A673 (cell line): ENCODE measurements around the gene KDF1. TPM values are rescaled to one million over a fixed set of nuclear protein-coding genes. Genes with fewer than 3 reads are reported as not detected.

Source experiments
- BruUV-seq: library from RNA; stranded (reverse); fragments of 400-500 nt; replicated peaks from 2 replicates; lab custom pipeline; 2021; lab: Mats Ljungman, UMichigan
- CTCF ChIA-PET: fragments of 300-600 bp; sonication (Branson Sonifier 250); formaldehyde crosslinking; loops from one replicate; lab custom pipeline; 2022; ENCODE audit warnings: antibody characterized with exemption; lab: Charles Lee
- POLR2A ChIA-PET: fragments of 300-600 bp; sonication (Branson Sonifier 250); formaldehyde crosslinking; loops from one replicate; lab custom pipeline; 2022; ENCODE audit warnings: antibody characterized with exemption; ENCODE audit not compliant: low non-redundant PET; lab: Charles Lee
- DNase-seq: peaks from one replicate; pipeline ENCODE4 v3.0.0-alpha.2; 2015; ENCODE audit warnings: low spot score
- H3K27ac ChIP-seq: fragments of 200-600 bp; sonication (generic); 2 replicates; pipeline ENCODE4 v1.5.1; 2016; ENCODE audit warnings: mixed run types, low read depth, mild to moderate bottlenecking, mixed read lengths, antibody characterized with exemption, low read length; ENCODE audit not compliant: poor library complexity, severe bottlenecking
- H3K27me3 ChIP-seq: fragments of 200-600 bp; sonication (generic); replicated peaks from 2 replicates; pipeline ENCODE4 v1.6.1; 2017; ENCODE audit warnings: mixed run types, low read depth, mild to moderate bottlenecking, mixed read lengths, antibody characterized with exemption, low read length; ENCODE audit not compliant: insufficient read depth, poor library complexity
- H3K36me3 ChIP-seq: fragments of 200-600 bp; sonication (generic); 2 replicates; pipeline ENCODE4 v1.6.1; 2016; ENCODE audit warnings: mixed run types, mild to moderate bottlenecking, mixed read lengths, antibody characterized with exemption, low read length; ENCODE audit not compliant: insufficient read depth, poor library complexity, severe bottlenecking
- H3K4me1 ChIP-seq: fragments of 200-600 bp; sonication (generic); 2 replicates; pipeline ENCODE4 v1.6.1; 2017; ENCODE audit warnings: mixed run types, mild to moderate bottlenecking, mixed read lengths, antibody characterized with exemption, low read length; ENCODE audit not compliant: insufficient read depth, poor library complexity, severe bottlenecking
- H3K4me3 ChIP-seq: fragments of 200-600 bp; sonication (generic); 2 replicates; pipeline ENCODE4 v1.5.1; 2016; ENCODE audit warnings: low read depth, mixed run types, mild to moderate bottlenecking, mixed read lengths, low read length; ENCODE audit not compliant: poor library complexity, severe bottlenecking
- H3K9me3 ChIP-seq: fragments of 200-600 bp; sonication (generic); 2 replicates; pipeline ENCODE4 v1.6.1; 2016; ENCODE audit warnings: mixed run types, low read depth, mild to moderate bottlenecking, mixed read lengths, antibody characterized with exemption, low read length; ENCODE audit not compliant: poor library complexity, severe bottlenecking
- CTCF ChIP-seq: fragments of 300-800, 200-600 bp; sonication (generic); conservative IDR thresholded peaks from 2 replicates; pipeline ENCODE4 v1.5.1; 2017; ENCODE audit warnings: low read depth, mild to moderate bottlenecking, antibody characterized with exemption, low read length, moderate library complexity, mixed read lengths
- EZH2 ChIP-seq: fragments of 200-600 bp; sonication (generic); IDR thresholded peaks from 2 replicates; pipeline ENCODE4 v1.6.1; 2017; ENCODE audit warnings: borderline replicate concordance, low read depth, mild to moderate bottlenecking, mixed read lengths, antibody characterized with exemption, low read length; ENCODE audit not compliant: poor library complexity, severe bottlenecking
- intact Hi-C: fragments of 100-400 bp; cut with micrococcal nuclease; formaldehyde crosslinking; loops from one replicate; pipeline ENCODE4 v1.10.0; 2022; ENCODE audit not compliant: unreplicated experiment
- total RNA-seq: library from RNA; stranded (reverse); gene quantifications from 2 replicates; pipeline ENCODE4 v1.2.3, GENCODE V29; 2021

Gene KDF1
- total RNA-seq, 1 experiment from 2014 or later = not detected

- Histone ChIP-seq H3K4me3 (no peak overlapping the region), H3K36me3 (no peaks in the 10 kb centered on the region), H3K27ac (no peak overlapping the region), H3K27me3 (peaks cover 5% of the 10 kb centered on the region), H3K9me3 (no peaks in the 10 kb centered on the region), H3K4me1 (no peaks in the 10 kb centered on the region)
- ChIA-PET CTCF (no interaction called here), POLR2A (no interaction called here)
- TF ChIP-seq CTCF = no peak
- no peak for TF ChIP-seq EZH2
- DNase-seq = no peak
- no TSS peak for BruUV-seq
- intact Hi-C loops = no loop called here
Observed at GRCh38 chr1:26972390-26972789, 12.1 kb upstream of the KDF1 start.

- Histone ChIP-seq H3K36me3 (no peaks in the 10 kb centered on the region), H3K9me3 (no peaks in the 10 kb centered on the region), H3K27ac (no peak overlapping the region), H3K27me3 (peaks cover 5% of the 10 kb centered on the region), H3K4me1 (no peaks in the 10 kb centered on the region), H3K4me3 (no peak overlapping the region)
- no TSS peak for BruUV-seq
- no peak for DNase-seq
- TF ChIP-seq CTCF = no peak
- TF ChIP-seq EZH2 = no peak
- intact Hi-C loops = no loop called here
- ChIA-PET CTCF (no interaction called here), POLR2A (no interaction called here)
Observed at GRCh38 chr1:26971590-26971989, 11.3 kb upstream of the KDF1 start.

GRCh38 chr1:26970810-26971209 lies 10.5 kb upstream of the KDF1 start:
- Histone ChIP-seq H3K4me3 (no peak overlapping the region), H3K4me1 (no peaks in the 10 kb centered on the region), H3K27me3 (peaks cover 5% of the 10 kb centered on the region), H3K27ac (no peak overlapping the region), H3K36me3 (no peaks in the 10 kb centered on the region), H3K9me3 (no peaks in the 10 kb centered on the region)
- no peak for DNase-seq
- TF ChIP-seq CTCF (no peak), EZH2 (no peak)
- BruUV-seq = no TSS peak
- ChIA-PET POLR2A (no interaction called here), CTCF (no interaction called here)
- intact Hi-C loops = no loop called here
